HPDE6-E6E7 (cell line): ENCODE results near the gene AGXT.

Experiments
- DNase-seq: peaks from one replicate; pipeline ENCODE4 v3.0.0; 2011; ENCODE audit warnings: missing footprints; ENCODE audit errors: extremely low spot score

Gene AGXT

GRCh38 chr2:240885566-240885965 lies 16.9 kb downstream of the AGXT start:
- no peak for DNase-seq

GRCh38 chr2:240886023-240886565 lies 17.5 kb downstream of the AGXT start:
- DNase-seq = no peak

- DNase-seq = no peak
These were observed 18.3 kb downstream of the AGXT start for GRCh38 chr2:240886678-240887609.

GRCh38 chr2:240887631-240888030 lies 19.0 kb downstream of the AGXT start:
- DNase-seq = no peak

- no peak for DNase-seq
These were observed 19.7 kb downstream of the AGXT start for GRCh38 chr2:240888130-240888889.

GRCh38 chr2:240888890-240889573 lies 20.4 kb downstream of the AGXT start:
- no peak for DNase-seq

- DNase-seq = no peak
These were observed 21.3 kb downstream of the AGXT start for GRCh38 chr2:240889601-240890560.

- no peak for DNase-seq
These were observed 22.1 kb downstream of the AGXT start for GRCh38 chr2:240890691-240891090.

- DNase-seq = no peak
These were observed 23.1 kb downstream of the AGXT start for GRCh38 chr2:240891492-240892340.

GRCh38 chr2:240892356-240892755 lies 23.7 kb downstream of the AGXT start:
- DNase-seq = no peak

- DNase-seq = no peak
These were observed 24.3 kb downstream of the AGXT start for GRCh38 chr2:240892925-240893324.

- peak; percentile 37 for DNase-seq
These were observed 24.8 kb downstream of the AGXT start for GRCh38 chr2:240893363-240893844.

- no peak for DNase-seq
These were observed 25.4 kb downstream of the AGXT start for GRCh38 chr2:240894006-240894405.

GRCh38 chr2:240894836-240895558 lies 26.4 kb downstream of the AGXT start:
- DNase-seq = no peak

- peak; percentile 43 for DNase-seq
These were observed 27.2 kb downstream of the AGXT start, which contains the start of gene MAB21L4 for GRCh38 chr2:240895656-240896388. Gene MAB21L4 (minus strand): TSS chr2:240896156. CDS start chr2:240895997, 159 bp downstream.

GRCh38 chr2:240896394-240896793 lies 27.8 kb downstream of the AGXT start:
- DNase-seq = no peak

GRCh38 chr2:240896871-240897692 lies 28.5 kb downstream of the AGXT start:
- DNase-seq = peak; percentile 41
